HG03039 (cell line): ENCODE results near the gene GPBP1L1.
"Not testable (repeated sequence)": the region's sequence is repeated elsewhere in the genome, so short reads cannot be mapped to it uniquely, and the experiment has no call there.

Source experiments
- ATAC-seq: cut with Tn5 transposase; IDR thresholded peaks from one replicate; pipeline ENCODE4 v1.9.1; 2021; ENCODE audit warnings: mild to moderate bottlenecking, moderate library complexity; ENCODE audit not compliant: unreplicated experiment

Gene GPBP1L1

DNA sequence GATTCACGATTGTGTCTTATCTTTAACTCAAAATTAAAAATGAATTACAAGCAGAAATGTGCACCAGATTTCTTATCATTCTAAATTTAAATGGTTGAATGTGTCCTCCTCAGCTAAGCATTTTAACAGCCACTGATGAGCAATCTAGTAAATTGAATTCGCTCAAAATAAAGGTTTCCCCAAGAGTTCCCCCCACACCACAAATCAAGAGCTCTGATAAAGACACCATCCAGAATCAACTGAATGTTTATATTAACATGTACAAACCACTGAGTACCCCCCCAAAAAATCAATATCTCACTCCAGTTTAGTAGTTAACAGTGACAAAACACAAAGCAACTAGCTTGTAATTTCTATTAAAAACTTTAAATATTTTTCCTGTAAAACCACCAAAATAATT lies 1.9 kb downstream of the GPBP1L1 start:
- no peak for ATAC-seq

DNA sequence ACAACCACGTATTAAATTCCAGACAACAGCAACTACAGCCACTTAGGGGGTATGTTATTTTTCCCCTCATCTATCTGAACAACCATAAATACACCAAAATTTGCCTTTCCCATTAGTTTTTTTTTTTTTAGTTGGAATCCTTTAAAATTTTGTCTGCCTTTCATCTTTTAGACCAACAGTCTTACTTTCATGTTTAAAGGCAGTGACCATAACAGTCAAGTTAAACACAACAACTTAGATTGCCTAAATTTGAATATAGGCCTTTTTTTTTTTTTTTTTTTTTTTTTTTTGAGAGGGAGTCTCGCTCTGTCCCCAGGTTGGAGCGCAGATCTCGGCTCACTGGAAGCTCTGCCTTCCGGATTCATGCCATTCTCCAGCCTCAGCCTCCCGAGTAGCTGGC lies 3.4 kb downstream of the GPBP1L1 start:
- ATAC-seq = no peak

DNA sequence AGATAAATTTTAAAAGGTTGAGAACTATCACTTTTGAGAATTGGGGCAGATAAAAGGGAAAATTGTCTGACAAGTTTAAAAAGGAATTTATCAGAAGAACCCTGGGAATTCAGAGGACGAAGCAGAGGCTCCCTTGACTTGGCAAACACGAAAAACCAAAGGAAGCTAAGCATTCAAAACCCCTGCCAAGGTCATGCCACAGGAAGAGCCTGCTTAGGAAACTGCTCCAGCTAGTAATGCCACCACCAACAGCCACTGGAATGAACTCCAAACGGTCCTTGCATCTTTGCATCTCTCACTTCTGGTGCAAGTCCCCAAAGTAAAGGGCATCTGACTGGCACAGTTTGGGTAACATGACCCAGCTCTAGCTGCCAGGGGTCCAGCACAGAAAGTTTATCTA lies 7.2 kb downstream of the GPBP1L1 start:
- ATAC-seq = no peak

DNA sequence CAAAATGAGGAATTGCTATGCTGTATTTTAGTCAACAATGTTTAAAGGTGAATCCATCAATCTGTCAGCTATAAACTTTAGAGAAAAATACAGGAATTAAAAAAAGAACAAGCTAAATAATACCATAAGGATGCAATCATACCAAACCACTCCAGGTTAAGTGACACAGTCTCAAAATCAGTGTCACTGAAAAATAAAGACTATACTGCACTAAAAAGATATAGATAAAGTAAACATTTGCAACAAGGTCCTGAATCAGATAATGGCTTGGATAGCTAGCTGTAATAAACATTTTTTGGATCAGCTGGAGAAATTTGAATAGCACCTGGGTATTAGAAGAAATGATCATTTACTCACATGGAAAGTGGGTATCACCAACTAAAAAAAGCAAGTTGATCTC lies 7.8 kb downstream of the GPBP1L1 start:
- ATAC-seq = no peak

DNA sequence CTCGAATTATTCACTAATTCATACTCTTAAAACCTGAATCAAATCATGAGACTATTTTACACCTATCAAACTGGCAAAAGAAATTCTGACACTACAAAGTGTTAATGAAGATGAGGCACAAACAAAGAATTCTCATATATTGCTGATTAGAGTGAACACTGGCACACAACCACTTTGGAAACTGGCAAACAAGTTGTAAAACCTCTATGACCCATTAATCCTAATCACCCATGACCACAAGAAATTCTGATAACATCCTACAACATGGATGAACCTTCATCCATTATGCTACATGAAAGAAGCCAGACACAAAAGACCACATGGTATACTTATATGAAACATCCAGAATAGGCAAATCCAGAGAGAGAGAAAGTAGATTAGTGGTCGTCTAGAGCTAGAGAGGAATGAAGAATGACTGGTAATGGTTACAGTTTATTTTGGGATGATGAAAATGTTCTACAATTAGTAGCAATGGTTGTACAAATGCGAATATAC lies 8.5 kb downstream of the GPBP1L1 start:
- no peak for ATAC-seq

DNA sequence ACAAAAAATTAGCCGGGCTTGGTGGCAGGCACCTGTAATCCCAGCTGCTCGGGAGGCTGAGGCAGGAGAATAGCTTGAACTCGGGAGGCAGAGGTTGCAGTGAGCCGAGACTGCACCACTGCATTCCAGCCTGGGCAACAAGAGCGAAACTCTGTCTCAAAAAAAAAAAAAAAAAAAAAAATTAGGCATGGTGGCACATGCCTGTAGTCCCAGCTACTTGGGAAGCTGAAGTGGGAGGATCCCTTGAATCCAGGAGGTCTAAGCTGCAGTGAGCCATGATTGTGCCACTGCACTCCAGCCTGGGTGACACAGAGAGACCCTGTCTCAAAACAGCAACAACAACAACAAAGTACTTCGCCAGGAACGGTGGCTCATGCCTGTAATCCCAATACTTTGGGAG lies 9.8 kb downstream of the GPBP1L1 start:
- ATAC-seq = not testable (repeated sequence)

DNA sequence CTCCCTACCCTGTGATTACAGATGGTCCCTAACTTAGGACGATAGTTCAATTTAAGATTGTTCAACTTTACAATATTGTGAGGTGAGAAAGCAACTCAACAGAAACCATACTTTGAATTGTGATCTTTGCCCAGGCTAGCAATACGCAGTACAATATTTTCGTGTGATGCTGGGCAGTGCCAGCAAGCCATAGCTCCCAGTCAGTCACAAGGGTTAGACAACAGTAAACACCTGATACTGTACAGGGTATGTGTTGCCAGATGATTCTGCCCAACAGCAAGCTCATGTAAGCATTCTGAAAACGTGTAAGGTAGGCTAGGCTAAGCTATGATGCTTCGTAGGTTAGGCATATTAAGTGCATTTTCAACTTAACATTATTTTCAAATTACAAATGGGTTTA lies 11.9 kb downstream of the GPBP1L1 start:
- ATAC-seq = no peak

DNA sequence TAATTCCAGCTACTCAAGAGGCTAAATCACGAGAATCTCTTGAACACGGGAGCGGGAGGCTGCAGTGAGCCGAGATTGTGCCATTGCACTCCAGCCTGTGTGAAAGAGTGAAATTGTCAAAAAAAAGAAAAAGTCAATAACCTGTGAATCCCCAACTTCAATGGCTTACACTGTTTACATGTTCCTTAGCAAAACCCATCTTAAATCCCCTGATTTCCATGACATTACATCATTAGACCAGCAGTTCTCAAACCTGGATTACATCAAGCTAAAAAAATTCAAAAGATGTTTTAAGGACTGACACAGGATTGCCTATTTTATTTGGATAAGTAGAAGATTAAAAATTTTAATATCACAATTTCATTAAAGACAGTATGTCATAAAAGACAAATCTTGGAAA lies 12.4 kb downstream of the GPBP1L1 start:
- no peak for ATAC-seq

DNA sequence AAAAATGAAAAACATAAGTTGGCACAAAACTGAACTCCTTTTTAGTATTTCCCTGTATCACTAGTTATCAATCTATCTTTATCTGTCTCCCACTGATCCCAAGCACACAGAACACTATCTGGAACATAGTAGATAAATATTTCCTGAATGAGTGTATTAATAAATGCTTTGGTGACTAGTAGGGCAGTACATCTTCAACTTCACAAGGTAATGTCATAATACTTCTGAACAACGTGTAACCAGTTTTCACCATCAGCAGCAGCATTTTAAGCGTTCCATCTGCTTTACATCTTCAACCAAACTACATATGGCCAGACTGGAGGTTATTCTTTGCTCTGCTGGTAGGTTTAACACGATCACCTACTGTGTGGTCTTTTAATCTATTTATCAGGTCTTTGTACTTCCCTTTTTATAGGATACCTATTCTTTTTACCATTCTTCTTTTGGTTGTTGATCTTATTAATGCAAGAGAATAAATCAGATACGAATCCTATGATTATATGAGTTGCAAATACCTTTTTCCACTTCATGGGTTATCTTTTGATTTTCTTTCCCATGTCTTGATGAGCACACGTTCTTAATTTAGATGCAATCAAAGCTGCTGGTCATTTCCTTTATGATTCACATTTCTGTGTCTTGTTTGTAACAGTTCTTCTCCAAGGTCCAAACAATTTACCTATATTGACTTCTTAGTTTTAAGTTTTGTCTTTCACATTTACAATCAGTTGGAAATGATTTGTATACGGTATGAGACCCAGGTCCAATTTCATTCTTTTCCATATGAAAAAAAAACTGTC lies 16.3 kb downstream of the GPBP1L1 start:
- no peak for ATAC-seq

DNA sequence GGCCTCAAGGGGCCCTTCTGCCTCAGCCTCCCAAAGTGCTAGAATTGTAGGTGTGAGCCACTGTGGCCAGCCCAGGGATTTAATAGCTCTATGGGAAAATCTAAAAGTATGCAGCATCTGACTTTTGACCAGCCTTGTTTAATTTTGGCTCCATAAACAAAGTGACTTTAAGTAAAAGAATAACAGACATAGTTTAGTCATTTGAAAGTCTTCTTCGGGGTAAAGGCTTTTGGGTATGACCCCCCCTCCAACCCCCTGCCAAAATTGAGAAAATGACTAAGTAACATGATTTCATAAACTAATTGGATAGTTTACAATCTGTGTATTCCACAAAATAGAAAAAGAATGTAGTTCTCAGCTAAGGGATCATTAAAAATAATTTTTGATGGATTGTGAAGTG lies 17.0 kb downstream of the GPBP1L1 start:
- no peak for ATAC-seq

DNA sequence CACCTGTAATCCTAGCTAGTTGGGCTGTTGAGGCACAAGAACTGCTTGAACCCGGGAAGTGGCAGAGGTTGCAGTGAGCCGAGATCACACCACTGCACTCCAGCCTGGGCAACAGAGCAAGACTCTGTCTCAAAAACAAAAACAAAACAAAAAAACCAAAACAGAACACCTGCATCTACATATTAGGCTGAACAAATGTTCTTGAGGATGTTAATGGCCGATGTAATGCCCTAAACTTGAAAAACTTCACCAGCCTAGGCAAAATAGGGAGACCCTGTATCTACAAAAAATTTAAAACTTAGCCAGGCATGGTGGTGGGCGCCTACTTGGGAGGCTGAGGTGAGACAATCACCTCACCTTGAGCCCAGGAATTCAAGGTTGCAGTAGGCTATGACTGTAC lies 17.8 kb downstream of the GPBP1L1 start:
- no peak for ATAC-seq

DNA sequence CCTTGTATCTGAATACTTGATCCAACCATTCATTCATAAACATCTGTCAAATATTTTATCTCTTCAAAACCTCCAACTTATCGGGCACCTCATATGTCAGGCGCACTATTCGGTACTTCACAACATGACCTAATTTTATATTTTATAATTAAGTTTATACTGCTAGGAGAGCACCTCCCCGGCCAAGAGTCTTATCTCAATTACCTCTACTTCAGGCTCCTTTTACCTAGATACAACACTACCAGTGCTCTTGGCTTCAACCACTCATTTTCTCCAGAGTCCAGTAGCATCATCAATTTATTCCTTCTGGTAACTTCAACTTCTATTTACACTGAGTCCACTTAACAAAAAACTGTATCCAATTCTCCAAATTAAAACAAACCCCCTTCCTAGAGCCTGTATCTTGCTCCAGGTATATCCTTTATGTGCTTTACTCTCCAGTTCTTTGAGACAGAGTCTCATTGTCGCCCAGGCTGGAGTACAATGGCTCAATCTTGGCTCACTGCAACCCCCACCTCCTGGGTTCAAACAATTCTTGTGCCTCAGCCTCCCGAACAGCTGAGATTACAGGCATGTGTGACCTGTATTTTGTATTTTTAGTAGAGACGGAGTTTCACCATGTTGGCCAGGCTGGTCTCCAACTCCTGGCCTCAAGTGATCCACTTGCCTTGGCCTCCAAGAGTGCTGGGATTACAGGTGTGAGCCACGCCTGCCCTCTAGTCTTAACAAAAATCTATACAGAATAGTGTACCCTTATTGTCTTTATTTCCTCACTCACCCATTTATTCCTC lies 18.8 kb downstream of the GPBP1L1 start:
- no peak for ATAC-seq

DNA sequence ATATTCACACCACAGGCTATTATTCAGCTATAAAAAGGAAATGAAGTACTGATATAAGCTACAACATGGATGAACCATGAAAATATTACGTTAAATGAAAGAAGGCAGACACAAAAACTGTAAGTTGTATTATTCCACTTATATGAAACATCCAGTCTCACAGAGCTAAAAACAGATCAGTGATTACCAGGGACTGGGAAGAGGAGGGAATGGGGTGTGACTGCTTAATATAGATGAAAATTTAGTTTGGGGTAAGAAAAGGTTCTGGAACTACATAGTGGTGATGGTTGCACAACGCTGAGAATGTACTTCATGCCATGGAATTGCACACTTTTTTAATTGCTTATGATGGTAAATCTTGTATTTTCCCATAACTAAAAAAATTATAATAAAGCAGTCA lies 19.5 kb downstream of the GPBP1L1 start:
- no peak for ATAC-seq

DNA sequence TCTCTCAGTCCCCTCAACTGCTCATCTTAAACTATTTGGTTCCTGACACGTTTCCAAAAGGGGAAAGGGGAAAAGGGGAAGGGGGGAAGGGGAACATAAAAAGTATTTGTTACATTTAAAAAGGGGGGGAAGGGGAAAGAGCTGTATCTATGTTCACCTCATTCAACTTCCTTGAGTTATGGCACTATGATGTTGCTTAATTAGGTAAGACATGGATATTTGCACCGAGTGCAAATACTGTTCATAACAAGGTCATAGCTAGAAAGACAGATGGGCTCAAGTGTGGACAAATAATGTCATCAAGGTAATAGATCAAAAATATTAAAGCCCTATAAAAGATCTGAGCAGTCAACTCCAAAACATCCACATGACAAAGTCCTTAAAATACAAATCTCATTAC lies 26.0 kb downstream of the GPBP1L1 start:
- no peak for ATAC-seq

DNA sequence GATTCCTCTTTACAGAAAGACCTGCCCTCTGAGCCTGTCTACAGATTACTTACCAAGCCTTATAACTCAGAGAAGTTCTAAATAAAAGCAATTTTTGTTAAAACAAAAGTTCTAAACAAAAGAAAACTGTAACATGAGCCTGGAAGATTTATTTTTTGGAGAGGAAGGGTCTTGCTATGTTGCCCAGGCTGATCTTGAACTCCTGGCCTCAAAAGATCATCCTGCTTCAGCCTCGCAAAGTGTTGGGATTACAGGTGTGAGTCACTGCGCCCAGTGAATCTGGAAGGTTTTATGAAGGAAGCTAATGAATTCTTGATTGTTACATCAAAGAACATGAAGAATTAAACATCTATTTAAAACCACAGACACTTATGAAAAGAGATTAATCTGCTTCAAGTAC lies 27.1 kb downstream of the GPBP1L1 start:
- ATAC-seq = no peak

DNA sequence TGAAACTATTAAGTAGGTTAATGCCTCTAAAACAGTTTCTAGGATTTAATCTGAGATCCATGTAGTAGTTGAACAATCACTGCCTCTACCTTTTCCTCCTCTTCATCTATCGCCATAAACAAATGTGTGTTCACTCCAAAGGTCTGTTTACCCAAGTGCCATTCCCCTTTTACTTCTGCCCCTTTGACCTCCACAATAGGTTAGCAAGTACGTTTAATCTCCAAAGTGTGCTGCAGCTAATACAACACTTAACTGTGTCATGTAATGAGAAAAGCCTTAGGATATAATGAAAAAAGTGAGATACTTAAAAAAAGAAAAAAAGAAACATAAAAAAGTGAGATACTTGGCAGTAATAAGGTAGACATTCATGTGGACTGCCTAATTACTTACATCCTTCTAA lies 28.2 kb downstream of the GPBP1L1 start:
- ATAC-seq = no peak

DNA sequence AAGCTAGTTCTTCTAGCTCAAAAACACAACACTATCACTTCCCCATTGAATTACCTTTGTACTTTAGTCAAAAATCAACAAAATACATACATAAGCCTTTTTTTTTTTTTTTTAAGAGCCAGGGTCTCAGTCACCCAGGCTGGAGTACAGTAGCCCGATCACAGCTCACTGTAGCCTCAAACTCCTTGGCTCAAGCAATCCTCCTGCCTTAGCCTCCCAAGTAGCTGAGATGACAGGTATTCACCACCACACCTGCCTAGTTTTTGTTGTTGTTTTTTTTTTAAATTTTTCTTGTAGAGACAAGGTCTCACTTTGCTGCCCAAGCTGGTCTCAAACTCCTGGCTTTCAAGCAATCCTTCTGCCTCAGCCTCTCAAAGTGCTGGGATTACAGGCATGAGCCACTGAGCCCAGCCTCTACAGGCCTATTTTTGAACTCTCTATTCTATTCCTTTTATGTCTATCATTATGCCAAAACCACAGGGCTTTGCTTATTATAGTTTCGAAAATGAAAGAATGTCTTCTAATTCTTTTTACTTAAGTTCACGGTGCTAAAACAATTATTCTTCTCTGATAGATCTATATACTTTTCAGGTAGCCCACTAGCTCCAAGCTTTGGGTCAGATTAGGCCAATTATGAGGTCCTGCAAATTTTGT lies 29.6 kb downstream of the GPBP1L1 start:
- no peak for ATAC-seq

DNA sequence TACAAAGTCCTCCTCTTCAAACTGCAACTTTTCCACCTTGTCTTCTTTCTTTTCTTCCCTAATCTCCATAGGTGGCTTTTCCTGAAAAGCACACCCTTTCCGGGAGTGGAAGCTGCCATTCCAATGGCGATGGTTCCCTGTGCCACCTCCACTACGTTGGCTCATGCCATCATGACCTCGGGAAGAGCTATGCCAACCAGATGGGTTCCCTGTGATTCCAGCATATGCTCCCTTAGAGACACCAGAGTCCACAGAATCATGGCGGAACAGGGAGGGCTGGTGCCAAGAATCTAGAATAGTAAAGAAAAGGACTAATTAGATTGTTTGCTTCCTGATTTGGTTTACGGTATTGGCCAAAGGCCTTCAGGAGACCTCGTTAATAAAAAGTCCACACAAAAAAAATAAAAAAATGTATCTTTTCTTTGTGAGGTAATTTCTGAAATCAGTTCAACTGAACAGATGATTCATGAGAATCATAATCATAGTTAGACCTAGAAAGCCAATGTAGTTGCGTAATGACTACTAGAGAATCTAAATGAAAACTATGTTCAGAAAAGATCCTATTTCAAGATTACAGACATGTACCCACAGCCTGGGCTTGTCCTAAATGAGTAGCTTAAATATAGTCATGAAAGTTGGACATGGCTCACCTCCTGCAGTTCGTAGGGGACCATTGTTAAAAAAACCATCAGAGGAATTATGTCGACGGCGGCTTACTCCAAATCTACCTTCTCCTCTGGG lies 31.6 kb downstream of the GPBP1L1 start:
- ATAC-seq = no peak

DNA sequence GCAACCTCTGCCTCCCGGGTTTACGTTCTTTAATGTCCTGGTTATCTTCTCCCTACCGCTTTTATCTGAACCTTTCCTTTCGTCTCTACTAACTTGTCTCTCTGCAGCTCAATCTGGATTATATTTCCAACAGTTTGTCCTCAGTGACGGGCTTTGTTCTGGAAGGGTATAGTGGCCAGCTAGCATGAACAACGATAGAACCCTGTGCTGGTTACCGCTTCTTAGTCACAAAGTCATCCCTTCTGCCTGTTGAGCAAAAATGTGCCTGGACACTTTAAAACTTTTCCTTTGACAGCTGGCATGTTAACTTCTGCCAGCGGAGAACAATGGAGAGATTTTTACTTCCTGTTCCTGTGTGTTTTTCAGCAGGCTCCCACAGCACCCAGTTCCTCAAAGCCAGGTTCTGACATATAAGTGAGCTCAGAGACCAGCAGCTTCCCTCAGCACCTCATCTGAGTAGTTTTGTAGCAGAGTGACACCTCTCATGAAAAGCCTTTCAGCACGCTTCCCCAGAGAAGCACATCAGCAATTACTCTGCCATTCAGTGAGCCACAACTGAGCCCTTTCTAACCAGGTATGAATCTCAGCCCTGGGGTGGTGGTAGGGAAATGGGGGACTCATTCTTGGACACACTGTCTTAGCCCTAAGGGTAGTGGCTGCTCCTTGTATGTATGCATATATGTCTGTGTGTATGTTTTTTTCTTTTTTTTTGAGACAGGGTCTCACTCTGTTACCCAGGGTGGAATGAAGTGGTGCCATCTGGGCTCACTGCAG lies 38.9 kb downstream of the GPBP1L1 start:
- ATAC-seq = no peak

DNA sequence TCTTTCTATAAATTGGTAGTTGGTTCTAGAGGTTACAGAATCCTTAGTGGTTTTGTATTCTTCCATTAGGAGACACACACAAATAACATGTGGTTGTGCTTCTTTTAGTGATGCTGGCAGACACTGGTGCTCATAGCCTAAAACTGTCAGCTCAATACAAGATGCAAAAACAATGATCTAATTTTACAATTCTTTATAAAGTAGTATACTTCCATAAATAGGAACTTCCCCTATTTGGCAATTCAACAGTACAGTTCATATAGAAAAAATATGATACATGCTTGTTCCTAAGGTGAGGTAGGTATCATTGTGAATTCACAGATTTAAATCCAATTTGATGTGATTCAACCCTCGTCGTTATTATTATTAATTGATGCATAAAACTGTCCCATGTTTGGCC lies 41.7 kb downstream of the GPBP1L1 start:
- ATAC-seq = no peak
